Measurements from ENCODE around the gene ITPRIPL2. TPM values are rescaled to one million over a fixed set of nuclear protein-coding genes. Genes with fewer than 3 reads are reported as not detected.

Gene ITPRIPL2
- total RNA-seq, 1 donor from 2014 or later, result 50.8 TPM

- DNase-seq (ENCODE audit: low read depth), result peak; percentile 54
Measured at GRCh38 chr16:19119564-19119963, 5.8 kb downstream of the ITPRIPL2 start.

- DNase-seq (ENCODE audit: low read depth), result no peak
Measured at GRCh38 chr16:19123535-19124178, 9.9 kb downstream of the ITPRIPL2 start.

DNA sequence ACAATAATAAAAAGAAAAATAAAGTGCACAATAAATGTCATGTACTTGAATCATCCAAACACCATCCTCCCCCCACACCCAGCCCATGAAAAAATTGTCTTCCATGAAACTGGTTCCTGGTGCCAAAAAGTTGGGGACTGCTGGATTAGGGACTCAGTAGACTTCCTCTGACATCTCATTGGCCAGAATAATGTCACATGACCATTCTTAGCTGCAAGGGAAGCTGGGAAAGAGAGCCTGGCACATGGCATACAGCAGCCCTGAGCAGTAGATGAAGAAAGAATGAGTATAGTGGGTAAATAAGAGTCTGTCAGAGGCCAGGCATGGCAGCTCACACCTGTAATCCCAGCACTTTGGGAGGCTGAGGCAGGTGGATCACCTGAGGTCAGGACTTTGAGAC lies 12.5 kb downstream of the ITPRIPL2 start:
- DNase-seq (ENCODE audit: low read depth), result no peak

DNA sequence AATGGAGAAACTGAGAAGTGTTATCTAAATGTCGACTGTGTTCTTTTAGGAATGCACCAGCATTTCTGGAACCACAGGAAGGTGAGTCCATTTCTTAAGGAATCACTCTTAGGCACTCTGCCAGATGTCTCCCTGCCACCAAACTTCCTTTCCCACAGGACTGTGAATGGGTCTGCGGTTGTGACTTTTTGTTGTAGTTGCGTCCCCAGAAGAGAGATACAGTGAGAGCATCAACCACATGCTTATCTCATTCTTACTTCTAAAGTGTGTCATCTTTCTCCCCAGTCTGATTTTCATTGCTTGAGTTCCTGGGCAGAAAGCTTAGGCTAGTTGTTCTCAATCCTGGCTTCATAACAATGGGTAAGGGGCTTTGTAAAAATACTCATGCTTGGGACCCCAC lies 13.4 kb downstream of the ITPRIPL2 start:
- no peak for DNase-seq (ENCODE audit: low read depth)

GRCh38 chr16:19127674-19128131 lies 13.9 kb downstream of the ITPRIPL2 start:
- DNase-seq (ENCODE audit: low read depth), result no peak

- DNase-seq (ENCODE audit: low read depth), result no peak
Measured at GRCh38 chr16:19128454-19129200, 14.9 kb downstream of the ITPRIPL2 start.

DNA sequence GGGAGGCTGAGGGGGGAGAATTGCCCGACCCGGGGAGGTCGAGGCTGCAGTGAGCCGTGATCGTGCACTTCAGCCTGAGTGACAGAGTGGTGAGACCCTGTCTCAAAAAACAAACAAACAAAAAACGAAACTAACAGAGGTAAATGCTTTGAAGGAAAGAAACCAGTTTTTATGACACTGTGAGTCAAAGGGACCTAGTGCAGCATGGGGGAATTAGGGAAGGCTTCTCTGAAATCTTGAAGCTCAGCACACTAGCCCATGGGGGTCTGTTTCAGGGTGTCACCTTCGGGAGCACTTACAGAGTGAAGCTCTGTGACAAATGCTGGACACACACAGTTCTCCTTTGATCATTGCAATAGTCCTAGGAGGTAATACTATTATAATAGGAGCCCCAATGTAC lies 16.6 kb downstream of the ITPRIPL2 start:
- DNase-seq (ENCODE audit: low read depth), result no peak

- DNase-seq (ENCODE audit: low read depth), result peak; percentile 61
Measured at GRCh38 chr16:19130852-19131824, 17.4 kb downstream of the ITPRIPL2 start.

DNA sequence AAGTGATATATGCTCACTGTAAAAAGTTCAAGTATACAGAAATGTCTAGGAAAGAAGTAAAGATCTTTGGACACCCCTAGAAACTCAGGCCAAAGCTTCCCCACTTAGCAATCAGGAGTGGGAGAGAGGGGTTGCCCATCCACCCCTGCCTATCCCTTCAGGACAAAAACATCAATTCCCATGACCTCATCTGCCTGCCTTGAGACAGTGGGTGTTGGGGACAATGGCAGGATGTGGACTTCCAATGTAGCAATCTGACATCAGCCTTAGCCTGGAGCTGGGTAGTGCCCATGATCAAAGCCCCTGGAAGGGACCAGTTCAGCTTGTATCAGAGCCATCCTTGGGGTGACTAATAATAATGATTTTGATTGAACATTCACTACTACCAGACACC lies 18.1 kb downstream of the ITPRIPL2 start:
- DNase-seq (ENCODE audit: low read depth), result no peak

DNA sequence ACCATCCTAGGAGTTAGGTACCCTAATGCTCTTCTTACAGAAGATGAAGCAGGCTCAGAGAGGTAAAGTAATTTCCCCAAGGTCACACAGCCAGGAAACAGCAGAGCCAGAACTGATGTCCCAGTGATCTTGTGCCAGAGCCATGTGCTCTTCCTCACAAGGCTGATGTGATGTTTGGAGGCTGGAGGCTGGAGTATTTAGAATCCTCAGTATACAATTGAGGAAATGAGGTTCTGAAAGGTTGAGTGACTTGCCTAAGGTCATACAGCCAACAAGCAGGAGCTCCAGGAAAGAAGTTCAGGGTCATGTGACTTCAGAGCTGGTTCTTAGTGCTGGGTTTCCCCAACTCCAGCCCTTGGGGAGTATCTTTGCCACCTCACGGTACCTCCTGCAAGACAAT lies 18.5 kb downstream of the ITPRIPL2 start:
- DNase-seq (ENCODE audit: low read depth), result no peak

DNA sequence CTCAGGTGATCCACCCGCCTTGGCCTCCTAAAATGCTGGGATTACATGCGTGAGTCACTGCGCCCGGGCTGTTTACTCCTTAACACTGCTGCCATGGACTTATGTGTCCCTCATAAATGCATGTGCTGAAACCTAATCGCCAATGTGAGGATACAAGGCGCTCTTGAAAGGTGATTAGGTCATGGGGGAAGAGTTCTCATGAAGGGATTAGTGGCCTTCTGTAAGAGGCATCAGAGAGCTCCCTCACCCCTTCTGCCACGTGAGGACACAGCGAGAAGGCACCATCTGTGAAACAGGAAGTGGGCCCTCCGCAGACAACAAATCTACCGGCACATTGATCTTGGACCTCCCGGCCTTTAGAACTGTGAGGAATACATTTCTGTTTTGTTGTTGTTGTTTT lies 19.1 kb downstream of the ITPRIPL2 start:
- DNase-seq (ENCODE audit: low read depth), result no peak

- DNase-seq (ENCODE audit: low read depth), result no peak
Measured at GRCh38 chr16:19133600-19133999, 19.8 kb downstream of the ITPRIPL2 start.

DNA sequence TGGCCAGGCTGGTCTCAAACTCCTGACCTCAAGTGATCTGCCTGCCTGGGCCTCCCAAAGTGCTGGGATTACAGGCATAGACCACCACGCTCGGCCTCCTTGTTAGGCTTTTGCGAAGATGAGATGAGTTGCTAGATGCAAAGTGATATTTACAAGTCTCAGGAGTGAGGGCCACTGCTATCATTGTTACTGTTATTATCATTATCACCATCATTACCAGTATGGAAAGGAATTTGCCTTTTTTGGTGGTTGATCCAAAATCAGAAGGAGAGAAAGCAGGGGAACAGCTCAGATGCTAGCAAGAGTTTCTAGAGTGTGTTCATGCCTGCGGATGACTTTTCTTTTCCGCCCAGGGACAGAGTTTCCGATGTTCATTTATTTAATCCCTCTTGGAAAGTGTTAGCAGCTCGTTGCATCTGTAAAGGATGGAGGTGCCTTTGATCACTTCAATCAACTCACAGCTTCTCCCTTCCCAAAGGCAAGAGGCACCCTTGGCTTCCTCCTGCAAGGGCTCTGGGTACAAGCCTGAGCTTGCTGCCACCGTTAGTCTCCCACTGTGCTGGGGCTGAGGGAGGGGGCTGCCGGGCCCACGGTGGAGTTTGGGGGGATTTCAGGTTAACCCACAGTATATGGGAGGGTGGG lies 21.6 kb downstream of the ITPRIPL2 start:
- no peak for DNase-seq (ENCODE audit: low read depth)

DNA sequence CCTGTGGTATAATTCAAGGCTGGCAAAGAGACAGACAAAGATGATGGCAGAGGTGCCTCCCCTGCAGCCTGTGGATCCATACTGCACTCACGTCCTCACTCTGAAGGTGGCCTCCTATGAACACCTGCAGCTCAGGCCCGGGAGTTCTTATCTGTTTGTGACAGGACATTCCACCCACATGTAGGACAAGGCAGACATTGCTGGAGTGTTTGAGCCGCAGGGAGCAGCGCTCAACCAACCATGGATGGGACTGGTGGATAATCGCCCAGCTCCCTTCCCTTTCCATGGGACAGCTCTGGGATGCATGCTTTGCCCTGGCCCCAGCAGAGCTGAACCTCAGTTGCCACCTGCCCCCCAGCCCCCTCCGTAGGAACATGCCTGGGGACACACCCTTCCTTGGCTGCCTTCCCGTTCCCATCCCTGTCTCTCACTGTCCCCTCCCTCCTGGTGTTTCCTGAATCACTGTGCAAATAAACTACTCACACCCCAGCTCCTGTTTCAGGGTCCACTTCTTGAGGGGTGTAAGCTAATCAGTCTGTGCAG lies 22.2 kb downstream of the ITPRIPL2 start:
- DNase-seq (ENCODE audit: low read depth), result no peak

DNA sequence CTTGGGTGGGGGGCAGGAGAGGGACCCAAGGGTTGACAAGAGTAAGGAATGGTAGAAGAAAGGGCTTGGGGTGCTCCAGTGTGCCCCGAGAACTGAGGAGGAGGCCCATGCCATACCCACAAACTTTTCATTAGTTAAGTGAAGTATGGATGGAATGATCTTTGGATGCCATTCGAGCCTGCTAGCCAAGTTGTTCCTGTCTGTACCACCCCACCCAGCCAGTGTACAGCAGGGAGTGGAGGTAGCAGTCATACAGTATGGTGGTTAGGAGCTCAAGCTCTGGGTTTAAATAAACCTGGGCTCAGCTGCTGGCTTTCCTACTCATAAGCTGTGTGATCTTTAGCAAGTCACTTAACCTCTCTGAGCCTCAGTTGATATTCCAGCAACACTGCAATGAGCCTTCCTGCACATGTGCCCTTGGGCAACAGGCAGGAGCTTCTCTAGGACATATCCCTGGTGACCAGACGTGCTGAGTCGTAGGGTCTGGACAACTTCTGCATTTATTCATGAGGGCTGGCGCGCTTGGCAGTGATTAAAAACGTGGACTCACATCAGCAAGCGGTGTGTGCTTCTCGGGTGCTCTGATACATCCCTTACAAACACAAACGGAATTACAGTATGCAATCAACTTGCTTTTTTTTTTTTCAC lies 22.9 kb downstream of the ITPRIPL2 start:
- DNase-seq (ENCODE audit: low read depth), result no peak

DNA sequence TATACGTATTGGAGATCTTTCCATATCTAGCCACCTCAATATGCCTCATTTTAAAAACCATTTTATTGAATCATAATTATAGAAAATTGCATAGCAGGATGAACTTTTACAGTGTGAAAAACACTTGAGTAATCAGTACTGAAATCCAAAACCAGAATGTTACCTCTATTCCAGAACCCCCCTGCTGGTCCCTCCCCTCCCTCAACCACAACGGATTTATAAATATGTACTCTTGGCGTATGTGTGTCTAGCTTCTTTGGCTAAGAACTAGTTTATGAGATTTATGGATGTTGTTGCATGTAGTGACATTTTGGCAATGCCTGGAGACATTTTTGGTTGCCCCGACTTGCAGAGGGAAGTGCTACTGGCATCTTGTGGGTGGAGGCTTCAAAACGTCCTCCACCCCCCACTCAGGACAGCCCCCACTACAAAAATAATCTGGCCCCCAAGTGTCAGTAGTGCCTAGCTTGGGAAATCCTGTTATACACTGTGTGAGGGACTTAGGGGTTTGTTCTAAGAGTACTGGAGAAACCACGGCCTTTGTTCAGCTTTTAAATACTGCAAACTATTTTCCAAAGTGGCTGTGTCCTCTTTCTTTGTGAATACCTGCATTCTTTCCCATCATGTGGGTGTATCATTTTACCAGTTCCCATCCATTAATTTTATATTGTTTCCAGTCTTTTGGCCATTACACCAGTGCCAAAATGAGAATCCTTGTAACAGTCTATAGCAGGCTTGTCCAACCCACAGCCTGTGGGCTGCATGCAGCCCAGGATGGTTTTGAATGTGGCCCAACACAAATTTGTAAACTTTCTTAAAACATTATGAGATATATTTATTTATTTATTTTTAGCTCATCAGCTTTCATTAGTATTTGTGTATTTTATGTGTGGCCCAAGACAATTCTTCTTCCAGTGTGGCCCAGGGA lies 23.7 kb downstream of the ITPRIPL2 start:
- DNase-seq (ENCODE audit: low read depth), result no peak

DNA sequence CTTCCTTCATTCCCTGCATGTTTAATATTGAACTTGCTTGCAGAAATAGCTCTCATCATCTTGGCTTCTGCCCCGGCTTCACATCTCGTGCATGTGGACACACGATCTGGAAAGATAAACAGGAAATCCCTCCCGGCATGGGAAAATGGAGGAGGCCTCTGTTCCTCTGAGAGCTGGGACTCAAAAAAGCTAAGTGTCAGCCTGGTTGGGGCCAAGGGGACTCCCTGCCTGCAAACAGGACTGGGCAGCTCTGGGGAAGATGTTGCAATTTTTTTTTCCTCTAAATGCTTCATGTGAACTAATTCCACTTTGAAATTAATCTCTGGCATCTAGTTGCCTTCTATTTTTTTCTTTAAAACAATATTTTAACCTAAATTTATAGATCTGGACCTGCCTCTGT lies 24.8 kb downstream of the ITPRIPL2 start:
- DNase-seq (ENCODE audit: low read depth), result no peak

DNA sequence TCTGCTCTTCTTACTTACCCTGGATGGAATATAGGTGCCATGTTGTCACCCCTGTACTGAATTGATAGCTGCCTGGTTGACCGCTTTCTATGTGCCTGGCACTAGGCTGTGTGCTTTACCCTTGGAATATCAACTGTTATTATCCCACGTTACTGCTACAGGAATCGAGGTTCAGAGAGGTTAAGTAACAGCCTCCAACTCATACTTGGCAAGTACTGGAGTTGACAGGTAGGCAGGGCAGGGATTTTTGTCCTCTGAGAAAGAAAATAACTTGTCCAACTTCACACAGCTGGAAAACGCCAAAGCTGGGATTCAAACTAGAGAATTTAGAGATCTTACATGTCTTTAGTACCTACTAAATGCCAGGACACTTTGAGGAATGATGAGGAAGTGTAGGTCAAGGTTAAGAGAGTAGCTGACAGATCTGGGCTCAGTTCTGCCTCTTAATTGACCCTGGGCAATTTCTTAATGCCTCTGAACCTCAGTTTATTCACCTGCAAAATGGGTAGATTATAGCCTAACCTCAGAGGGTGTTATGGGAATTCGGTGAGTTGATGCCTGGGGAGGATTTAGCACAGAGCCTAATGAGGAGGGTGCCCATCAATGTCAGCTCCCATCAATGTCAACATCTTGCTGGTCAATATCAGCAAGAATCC lies 25.8 kb downstream of the ITPRIPL2 start:
- no peak for DNase-seq (ENCODE audit: low read depth)

DNA sequence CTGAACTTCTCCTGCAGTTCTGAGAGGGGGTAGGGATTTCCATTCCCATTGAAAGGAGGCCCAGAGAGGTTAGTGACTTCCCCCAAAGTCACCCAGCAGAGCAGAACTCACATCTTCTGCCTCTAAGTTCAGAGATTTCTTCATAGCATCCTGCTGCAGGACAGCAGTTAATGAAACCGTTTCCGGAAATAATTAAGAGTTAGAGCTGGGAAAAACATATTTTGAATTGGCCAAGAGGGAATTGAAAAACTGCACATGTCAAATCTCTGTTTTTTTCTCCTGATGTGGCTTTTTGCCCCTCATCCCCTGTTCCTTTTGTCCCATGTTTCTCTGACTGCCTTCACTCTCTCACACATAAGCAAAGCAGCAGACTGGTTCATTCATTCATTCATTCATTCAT lies 26.6 kb downstream of the ITPRIPL2 start:
- DNase-seq (ENCODE audit: low read depth), result no peak

Measured in renal cortical epithelial cell (primary cell).